Measurements from ENCODE around the gene PRUNE2. TPM values are rescaled to one million over a fixed set of nuclear protein-coding genes. Genes with fewer than 3 reads are reported as not detected.

The PRUNE2 gene
- total and polyA plus RNA-seq, 4 donors: 1.3 to 4.5 (median 1.6) TPM

GRCh38 chr9:76852026-76852425 is 53.9 kb downstream of the PRUNE2 start:
- no peak overlapping the region for H3K9ac ChIP-seq (ENCODE audit: low read depth in 1 of 2, low read length in 2 of 2)
- no peak overlapping the region for H3K4me3 ChIP-seq (ENCODE audit: low read depth in 1 of 3, low read length in 3 of 3)
- no peaks in the 10 kb centered on the region for H3K4me1 ChIP-seq (ENCODE audit: control insufficient read depth in 4 of 4, insufficient read depth in 4 of 4, low read length in 3 of 4)
- 89% methylated on average over 2 of the region's 2 CpGs for WGBS
- no peak for DNase-seq (ENCODE audit: low spot score)
- no peaks in the 10 kb centered on the region for H3K27me3 ChIP-seq (ENCODE audit: control insufficient read depth in 4 of 4, insufficient read depth in 4 of 4, low read length in 3 of 4)
- H3K9me3 ChIP-seq (ENCODE audit: control insufficient read depth in 4 of 4, low read length in 3 of 4): no peaks in the 10 kb centered on the region
- no peaks in the 10 kb centered on the region for H3K36me3 ChIP-seq (ENCODE audit: control insufficient read depth in 4 of 4, insufficient read depth in 3 of 4, low read depth in 1 of 4, low read length in 3 of 4)
- TF ChIP-seq FOXA2 (IDR thresholded peaks at IDR 0.05): no peak
- TF ChIP-seq SP1 (IDR thresholded peaks at IDR 0.05): no peak
- TF ChIP-seq ZBTB33 (IDR thresholded peaks at IDR 0.05): no peak
- TF ChIP-seq TAF1 (conservative IDR thresholded peaks at IDR 0.05): no peak
- H3K27ac ChIP-seq (ENCODE audit: low read depth in 1 of 2, low read length in 2 of 2): no peak overlapping the region

- Histone ChIP-seq H3K4me3 (ENCODE audit: low read depth in 1 of 3, low read length in 3 of 3) (no peak overlapping the region), H3K27ac (ENCODE audit: low read depth in 1 of 2, low read length in 2 of 2) (no peak overlapping the region), H3K36me3 (ENCODE audit: control insufficient read depth in 4 of 4, insufficient read depth in 3 of 4, low read depth in 1 of 4, low read length in 3 of 4) (no peaks in the 10 kb centered on the region), H3K4me1 (ENCODE audit: control insufficient read depth in 4 of 4, insufficient read depth in 4 of 4, low read length in 3 of 4) (no peaks in the 10 kb centered on the region), H3K9me3 (ENCODE audit: control insufficient read depth in 4 of 4, low read length in 3 of 4) (no peaks in the 10 kb centered on the region), H3K27me3 (ENCODE audit: control insufficient read depth in 4 of 4, insufficient read depth in 4 of 4, low read length in 3 of 4) (no peaks in the 10 kb centered on the region), H3K9ac (ENCODE audit: low read depth in 1 of 2, low read length in 2 of 2) (no peak overlapping the region)
- DNase-seq (ENCODE audit: low spot score): no peak
- TF ChIP-seq HNF4A (conservative IDR thresholded peaks at IDR 0.05) (no peak), ATF3 (IDR thresholded peaks at IDR 0.05) (no peak), TAF1 (conservative IDR thresholded peaks at IDR 0.05) (no peak), EGR1 (IDR thresholded peaks at IDR 0.05; ENCODE audit: low read depth in 2 of 2) (no peak), RXRA (IDR thresholded peaks at IDR 0.05) (no peak), GABPA (IDR thresholded peaks at IDR 0.05 in 1 of 2, conservative IDR thresholded peaks at IDR 0.05 in 1 of 2) (no peak), YY1 (IDR thresholded peaks at IDR 0.05) (no peak), JUND (IDR thresholded peaks at IDR 0.05) (no peak), FOXA1 (IDR thresholded peaks at IDR 0.05) (no peak), ZBTB33 (IDR thresholded peaks at IDR 0.05) (no peak), REST (IDR thresholded peaks at IDR 0.05) (no peak), RAD21 (IDR thresholded peaks at IDR 0.05) (no peak), MAX (IDR thresholded peaks at IDR 0.05) (no peak), CTCF (IDR thresholded peaks at IDR 0.05; ENCODE audit: low read depth, low read length, missing input control) (no peak), FOXA2 (IDR thresholded peaks at IDR 0.05) (no peak), SP1 (IDR thresholded peaks at IDR 0.05) (no peak)
- WGBS: 89% methylated on average over 9 of the region's 9 CpGs
These were observed 59.6 kb downstream of the PRUNE2 start for GRCh38 chr9:76846297-76846696.
